Pulmonary artery endothelial cell (primary cell): ENCODE measurements around the gene FNDC3B. TPM values are rescaled to one million over a fixed set of nuclear protein-coding genes. Genes with fewer than 3 reads are reported as not detected.
"Not testable (repeated sequence)": the region's sequence is repeated elsewhere in the genome, so short reads cannot be mapped to it uniquely, and the experiment has no call there.

Source experiments
- DNase-seq: peaks from one replicate; pipeline ENCODE4 v3.0.0-alpha.2; 2011; ENCODE audit warnings: low read depth, low spot score
- total RNA-seq: library from RNA; depleted of rRNA; stranded (reverse); fragments of >200 nt; gene quantifications from 2 replicates; pipeline ENCODE4 v1.2.3, GENCODE V29; 2014

The FNDC3B gene
- total RNA-seq, 1 donor from 2014 or later: 106 TPM

GRCh38 chr3:172093581-172094443 is 54.4 kb downstream of the FNDC3B start:
- not testable (repeated sequence) for DNase-seq

GRCh38 chr3:172094621-172095557 is 55.5 kb downstream of the FNDC3B start:
- no peak for DNase-seq

- DNase-seq: no peak
These were observed 57.6 kb downstream of the FNDC3B start for GRCh38 chr3:172096881-172097420.

GRCh38 chr3:172097585-172097984 is 58.2 kb downstream of the FNDC3B start:
- no peak for DNase-seq

- no peak for DNase-seq
These were observed 59.5 kb downstream of the FNDC3B start for GRCh38 chr3:172098698-172099494.

GRCh38 chr3:172099495-172099808 is 60.1 kb downstream of the FNDC3B start:
- DNase-seq: no peak

- no peak for DNase-seq
These were observed 61.1 kb downstream of the FNDC3B start for GRCh38 chr3:172100482-172100881.

GRCh38 chr3:172101107-172101506 is 61.7 kb downstream of the FNDC3B start:
- no peak for DNase-seq

GRCh38 chr3:172102123-172102882 is 62.9 kb downstream of the FNDC3B start:
- no peak for DNase-seq

GRCh38 chr3:172102883-172103310 is 63.5 kb downstream of the FNDC3B start:
- DNase-seq: no peak

- DNase-seq: no peak
These were observed 64.3 kb downstream of the FNDC3B start for GRCh38 chr3:172103724-172104123.

GRCh38 chr3:172104471-172105072 is 65.2 kb downstream of the FNDC3B start:
- DNase-seq: no peak

- DNase-seq: no peak
These were observed 66.9 kb downstream of the FNDC3B start for GRCh38 chr3:172106037-172106954.

GRCh38 chr3:172106989-172107388 is 67.6 kb downstream of the FNDC3B start:
- no peak for DNase-seq

- DNase-seq: no peak
These were observed 68.0 kb downstream of the FNDC3B start for GRCh38 chr3:172107403-172107802.

GRCh38 chr3:172110127-172110779 is 70.9 kb downstream of the FNDC3B start:
- no peak for DNase-seq

- DNase-seq: no peak
These were observed 71.8 kb downstream of the FNDC3B start for GRCh38 chr3:172111163-172111562.

GRCh38 chr3:172112078-172112733 is 72.8 kb downstream of the FNDC3B start:
- no peak for DNase-seq
